HepG2 (cell line): Measurements from ENCODE around the gene LCN12. TPM values are rescaled to one million over a fixed set of nuclear protein-coding genes. Genes with fewer than 3 reads are reported as not detected.

Source experiments
- ASH2L ChIP-seq: fragments of 300-600, 200-600 bp; sonication (generic); IDR thresholded peaks from 2 replicates; pipeline ENCODE4 v1.7.0; 2017; ENCODE audit warnings: low read depth, mild to moderate bottlenecking, moderate library complexity, mixed read lengths, low read length; ENCODE audit not compliant: insufficient read length
- ELF1 ChIP-seq: sonication (generic); formaldehyde crosslinking; IDR thresholded peaks from 2 replicates; pipeline ENCODE4 v1.4.0; 2020; ENCODE audit warnings: missing genetic modification reagents
- EZH2 ChIP-seq: conservative IDR thresholded peaks from 2 replicates; pipeline ENCODE4 v1.6.1; 2012; ENCODE audit warnings: mild to moderate bottlenecking, low read depth, low read length, moderate library complexity
- KDM5B ChIP-seq: sonication (generic); formaldehyde crosslinking; IDR thresholded peaks from 2 replicates; pipeline ENCODE4 v1.4.0; 2020; ENCODE audit warnings: missing genetic modification reagents, mild to moderate bottlenecking, borderline replicate concordance
- MAZ ChIP-seq, 2 experiments: sonication (generic) in 1 of 2; formaldehyde crosslinking in 1 of 2; IDR thresholded peaks; 2 replicates each; pipeline versions ENCODE4 v1.5.0 to v1.6.1; 2012 to 2020; ENCODE audit warnings: low read depth in 2 of 2, mild to moderate bottlenecking in 2 of 2, borderline replicate concordance in 1 of 2, improper control_type of control experiment in 1 of 2, low read length in 1 of 2, missing genetic modification reagents in 1 of 2, moderate library complexity in 1 of 2
- SETDB1 ChIP-seq: sonication (generic); formaldehyde crosslinking; IDR thresholded peaks from 2 replicates; pipeline ENCODE4 v1.5.1; 2020; ENCODE audit warnings: missing genetic modification reagents, mild to moderate bottlenecking, borderline replicate concordance
- TRIM22 ChIP-seq: fragments of 450-650 bp; IDR thresholded peaks from 2 replicates; pipeline ENCODE4 v1.6.1; 2017
- ZFP1 ChIP-seq: IDR thresholded peaks from 2 replicates; pipeline ENCODE4 v1.6.1; 2016
- ZFP36 ChIP-seq: fragments of 150-350 bp; IDR thresholded peaks from 2 replicates; pipeline ENCODE4 v1.6.1; 2018; ENCODE audit warnings: borderline replicate concordance, low read length, low read depth; ENCODE audit not compliant: partially characterized antibody
- ZMAT5 ChIP-seq: sonication (generic); formaldehyde crosslinking; IDR thresholded peaks from 2 replicates; pipeline ENCODE4 v1.5.0; 2020; ENCODE audit warnings: mild to moderate bottlenecking, low read depth, missing genetic modification reagents, borderline replicate concordance
- ZNF281 ChIP-seq: sonication (generic); formaldehyde crosslinking; IDR thresholded peaks from 2 replicates; pipeline ENCODE4 v1.4.0; 2020; ENCODE audit warnings: missing genetic modification reagents, borderline replicate concordance
- ZNF713 ChIP-seq: sonication (generic); formaldehyde crosslinking; IDR thresholded peaks from 2 replicates; pipeline ENCODE4 v1.4.0; 2020; ENCODE audit warnings: mild to moderate bottlenecking, missing genetic modification reagents
- ZSCAN5A ChIP-seq: sonication (generic); formaldehyde crosslinking; IDR thresholded peaks from 2 replicates; pipeline ENCODE4 v1.8.0; 2022; ENCODE audit warnings: mild to moderate bottlenecking, missing genetic modification reagents, borderline replicate concordance
- polyA plus RNA-seq, 8 experiments: library from polyadenylated mRNA; depleted of rRNA in 3 of 8; stranded (reverse) in 7 of 8; unstranded in 1 of 8; fragments of >200 nt; fragmentation: Illumina TruSeq in 4 of 8; extraction: Trizol in 4 of 8; gene quantifications; 2 replicates each; pipeline versions ENCODE4 v1.2.1 to v1.2.3, GENCODE V29; 2011 to 2016; ENCODE audit warnings: low read depth in 4 of 8, missing spikeins in 1 of 8, mixed read lengths in 1 of 8; ENCODE audit not compliant: insufficient read depth in 1 of 8
- total RNA-seq, 5 experiments: library from RNA; depleted of rRNA; stranded (reverse); fragments of >200 nt; fragmentation: Illumina TruSeq; extraction: Trizol; gene quantifications; 2 replicates each; pipeline ENCODE4 v1.2.3, GENCODE V29; 2016; ENCODE audit warnings: low read depth in 1 of 5
- TF ChIP-seq, protein P1 (sequence below): sonication (generic); formaldehyde crosslinking; IDR thresholded peaks from 2 replicates; pipeline ENCODE4 v1.4.0; 2020; ENCODE audit warnings: low read depth, mild to moderate bottlenecking, missing genetic modification reagents
- TF ChIP-seq, protein P2 (sequence below): sonication (generic); formaldehyde crosslinking; IDR thresholded peaks from 2 replicates; pipeline ENCODE4 v1.4.0; 2020; ENCODE audit warnings: mild to moderate bottlenecking, missing genetic modification reagents
- TF ChIP-seq, protein P3 (sequence below): sonication (generic); formaldehyde crosslinking; IDR thresholded peaks from 2 replicates; pipeline ENCODE4 v1.5.0; 2020; ENCODE audit warnings: missing genetic modification reagents

The LCN12 gene
- total and polyA plus RNA-seq, 2 of the 13 experiments (the other 11 are each of a cell fraction or from before 2014, with no cell fraction given), result 3.4 to 6.9 TPM

DNA sequence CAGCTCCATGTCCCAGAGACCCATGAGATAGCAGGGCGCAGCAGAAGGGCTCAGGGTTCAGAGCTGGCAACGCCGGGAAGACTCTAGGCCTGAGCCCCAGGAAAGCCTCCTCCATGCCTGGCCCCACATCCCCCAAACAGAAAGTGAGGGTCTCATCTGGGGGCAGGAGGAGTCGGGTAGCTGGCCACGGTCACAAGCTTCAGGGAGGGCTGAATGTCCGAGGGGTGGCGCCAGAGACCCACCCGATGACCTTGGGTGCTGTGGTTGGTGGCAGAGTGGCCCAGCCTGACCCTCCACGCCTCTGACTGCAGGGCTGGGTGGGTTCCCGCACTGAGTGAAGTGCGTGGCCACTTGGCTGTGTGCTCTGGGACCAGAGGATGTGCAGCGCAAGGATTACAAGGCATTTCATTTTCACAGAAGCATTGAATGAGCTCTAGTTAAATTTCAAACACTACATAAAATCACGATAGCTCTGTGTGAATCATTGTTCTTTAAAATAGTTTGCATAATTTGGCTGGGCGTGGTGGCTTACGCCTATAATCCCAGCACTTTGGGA, 4.0 kb upstream of the LCN12 start (continued):
- TF ChIP-seq ZFP36 (no peak), ASH2L (no peak), ZNF713 (CRISPR knock-in tag) (no peak), SETDB1 (no peak), ZFP1 (CRISPR knock-in tag) (no peak), ZSCAN5A (CRISPR knock-in tag) (no peak), MAZ (IDR thresholded peaks at IDR 0.05; ENCODE audit: borderline replicate concordance, low read depth, low read length) (no peak), MAZ (CRISPR knock-in tag; IDR thresholded peaks at IDR 0.05; ENCODE audit: low read depth) (no peak), ZMAT5 (no peak), ZNF281 (CRISPR knock-in tag) (no peak; the same call in 1 of the 2 replicates), EZH2 (no peak), TRIM22 (no peak), KDM5B (CRISPR knock-in tag) (0 out of 2 replicates have a peak, but pooled peaks have one; percentile 32), ELF1 (CRISPR knock-in tag) (no peak)
- TF ChIP-seq, protein P1, sequence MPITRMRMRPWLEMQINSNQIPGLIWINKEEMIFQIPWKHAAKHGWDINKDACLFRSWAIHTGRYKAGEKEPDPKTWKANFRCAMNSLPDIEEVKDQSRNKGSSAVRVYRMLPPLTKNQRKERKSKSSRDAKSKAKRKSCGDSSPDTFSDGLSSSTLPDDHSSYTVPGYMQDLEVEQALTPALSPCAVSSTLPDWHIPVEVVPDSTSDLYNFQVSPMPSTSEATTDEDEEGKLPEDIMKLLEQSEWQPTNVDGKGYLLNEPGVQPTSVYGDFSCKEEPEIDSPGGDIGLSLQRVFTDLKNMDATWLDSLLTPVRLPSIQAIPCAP (CRISPR knock-in tag), result no peak
- TF ChIP-seq, protein P2, sequence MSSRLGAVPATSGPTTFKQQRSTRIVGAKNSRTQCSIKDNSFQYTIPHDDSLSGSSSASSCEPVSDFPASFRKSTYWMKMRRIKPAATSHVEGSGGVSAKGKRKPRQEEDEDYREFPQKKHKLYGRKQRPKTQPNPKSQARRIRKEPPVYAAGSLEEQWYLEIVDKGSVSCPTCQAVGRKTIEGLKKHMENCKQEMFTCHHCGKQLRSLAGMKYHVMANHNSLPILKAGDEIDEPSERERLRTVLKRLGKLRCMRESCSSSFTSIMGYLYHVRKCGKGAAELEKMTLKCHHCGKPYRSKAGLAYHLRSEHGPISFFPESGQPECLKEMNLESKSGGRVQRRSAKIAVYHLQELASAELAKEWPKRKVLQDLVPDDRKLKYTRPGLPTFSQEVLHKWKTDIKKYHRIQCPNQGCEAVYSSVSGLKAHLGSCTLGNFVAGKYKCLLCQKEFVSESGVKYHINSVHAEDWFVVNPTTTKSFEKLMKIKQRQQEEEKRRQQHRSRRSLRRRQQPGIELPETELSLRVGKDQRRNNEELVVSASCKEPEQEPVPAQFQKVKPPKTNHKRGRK (CRISPR knock-in tag), result no peak
- TF ChIP-seq, protein P3, sequence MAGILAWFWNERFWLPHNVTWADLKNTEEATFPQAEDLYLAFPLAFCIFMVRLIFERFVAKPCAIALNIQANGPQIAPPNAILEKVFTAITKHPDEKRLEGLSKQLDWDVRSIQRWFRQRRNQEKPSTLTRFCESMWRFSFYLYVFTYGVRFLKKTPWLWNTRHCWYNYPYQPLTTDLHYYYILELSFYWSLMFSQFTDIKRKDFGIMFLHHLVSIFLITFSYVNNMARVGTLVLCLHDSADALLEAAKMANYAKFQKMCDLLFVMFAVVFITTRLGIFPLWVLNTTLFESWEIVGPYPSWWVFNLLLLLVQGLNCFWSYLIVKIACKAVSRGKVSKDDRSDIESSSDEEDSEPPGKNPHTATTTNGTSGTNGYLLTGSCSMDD (CRISPR knock-in tag), result no peak
